Skeletal muscle cell (primary cell): ENCODE data around the gene TNFAIP2.
"Not testable (repeated sequence)": the region's sequence is repeated elsewhere in the genome, so short reads cannot be mapped to it uniquely, and the experiment has no call there.

Experiments
- DNase-seq: peaks from one replicate; pipeline ENCODE4 v3.0.0-alpha.2; 2010; ENCODE audit warnings: low read depth
- H3K4me3 ChIP-seq: 2 replicates; pipeline ENCODE4 v1.5.1; 2011; ENCODE audit warnings: low read depth, mild to moderate bottlenecking, control low read depth, low read length, moderate library complexity

Gene TNFAIP2

DNA sequence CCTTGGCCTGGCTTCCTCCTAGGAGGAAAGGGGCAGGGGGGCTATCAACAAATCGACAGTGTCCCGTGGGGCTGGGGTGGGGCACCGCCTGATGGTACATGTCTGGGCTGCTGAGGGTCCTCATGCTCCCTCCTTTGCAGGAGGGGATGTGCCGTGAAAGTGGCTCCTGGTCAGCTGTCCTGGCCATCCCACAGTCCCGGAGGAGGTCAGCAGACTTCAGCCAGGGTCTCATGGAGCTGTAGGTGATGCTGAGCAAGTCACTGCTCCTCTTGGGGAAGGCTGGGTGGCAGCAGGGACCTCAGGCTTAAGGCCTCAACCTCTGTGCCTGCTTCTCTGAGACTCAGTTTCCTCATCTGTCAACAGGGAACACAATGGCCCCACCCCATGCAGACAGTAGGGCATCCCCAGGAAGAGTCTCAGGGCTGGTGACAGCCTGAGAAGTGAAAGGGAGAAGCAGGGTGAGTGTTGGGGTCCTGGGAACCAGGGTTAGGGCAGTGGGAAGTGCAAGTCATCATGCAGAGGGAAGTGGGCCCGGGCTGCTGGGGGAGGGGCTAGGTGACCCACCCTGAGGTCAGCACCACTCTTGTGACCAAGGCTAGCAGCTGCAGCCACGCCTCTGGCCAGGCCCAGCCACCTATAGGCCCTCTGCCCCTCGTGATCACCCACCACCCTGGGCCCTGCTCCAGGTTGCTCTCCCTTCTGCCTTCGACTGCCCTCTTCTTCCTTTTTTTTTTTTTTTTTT lies 4.4 kb upstream of the TNFAIP2 start:
- H3K4me3 ChIP-seq: no peak overlapping the region
- DNase-seq: no peak

DNA sequence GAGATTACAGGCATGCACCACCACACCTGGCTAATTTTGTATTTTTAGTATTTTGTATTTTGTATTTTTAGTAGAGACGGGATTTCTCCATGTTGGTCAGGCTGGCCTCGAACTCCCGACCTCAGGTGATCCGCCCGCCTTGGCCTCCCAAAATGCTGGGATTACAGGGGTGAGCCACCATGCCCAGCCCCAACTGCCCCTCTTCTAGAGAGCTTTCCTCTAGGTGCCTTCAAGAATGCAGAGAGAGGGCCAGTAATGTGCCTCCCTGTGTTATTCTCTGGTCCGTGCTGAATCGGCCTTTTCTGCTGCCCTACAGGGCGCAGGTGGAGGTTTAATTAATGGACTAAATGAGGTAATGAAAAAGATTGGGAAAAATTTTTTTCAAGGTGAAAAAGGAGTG lies 3.7 kb upstream of the TNFAIP2 start:
- H3K4me3 ChIP-seq, DNase-seq: not testable (repeated sequence)

DNA sequence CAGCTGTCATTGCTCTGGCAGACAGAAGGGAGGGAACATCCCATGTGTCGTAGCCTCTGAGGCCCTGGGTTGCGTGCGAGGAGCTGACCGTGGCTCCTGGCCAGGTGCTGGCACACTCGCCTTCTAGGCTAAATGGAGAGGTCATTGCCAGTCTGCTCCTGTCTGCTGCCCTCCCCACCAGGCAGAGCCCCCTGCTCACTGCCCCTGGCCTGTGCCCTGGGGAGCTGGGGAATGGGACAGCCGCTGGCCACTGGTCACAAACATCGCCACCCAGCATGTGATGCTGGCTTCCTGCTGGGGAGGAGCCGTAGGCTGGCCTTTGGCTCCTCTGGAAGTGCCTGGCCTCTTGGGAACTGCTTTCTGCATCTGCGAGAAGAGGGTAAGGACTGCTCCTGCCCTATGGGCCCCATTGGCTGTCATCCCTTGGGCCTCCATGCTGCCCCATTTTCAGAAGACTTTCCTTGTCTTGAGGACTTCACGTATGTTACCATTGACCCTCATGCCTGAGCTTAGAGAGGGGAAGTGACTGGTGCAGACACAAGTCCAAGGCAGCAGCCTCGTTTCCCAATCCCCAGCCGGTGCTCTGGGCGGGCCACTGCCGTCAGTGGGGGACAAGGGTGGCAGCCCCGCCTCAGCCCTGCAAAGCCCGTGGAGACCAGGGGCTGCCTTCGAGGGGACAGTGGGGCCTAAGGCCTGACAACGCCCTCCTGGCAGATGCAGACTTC lies 2.0 kb upstream of the TNFAIP2 start:
- DNase-seq: no peak
- H3K4me3 ChIP-seq: no peak overlapping the region

DNA sequence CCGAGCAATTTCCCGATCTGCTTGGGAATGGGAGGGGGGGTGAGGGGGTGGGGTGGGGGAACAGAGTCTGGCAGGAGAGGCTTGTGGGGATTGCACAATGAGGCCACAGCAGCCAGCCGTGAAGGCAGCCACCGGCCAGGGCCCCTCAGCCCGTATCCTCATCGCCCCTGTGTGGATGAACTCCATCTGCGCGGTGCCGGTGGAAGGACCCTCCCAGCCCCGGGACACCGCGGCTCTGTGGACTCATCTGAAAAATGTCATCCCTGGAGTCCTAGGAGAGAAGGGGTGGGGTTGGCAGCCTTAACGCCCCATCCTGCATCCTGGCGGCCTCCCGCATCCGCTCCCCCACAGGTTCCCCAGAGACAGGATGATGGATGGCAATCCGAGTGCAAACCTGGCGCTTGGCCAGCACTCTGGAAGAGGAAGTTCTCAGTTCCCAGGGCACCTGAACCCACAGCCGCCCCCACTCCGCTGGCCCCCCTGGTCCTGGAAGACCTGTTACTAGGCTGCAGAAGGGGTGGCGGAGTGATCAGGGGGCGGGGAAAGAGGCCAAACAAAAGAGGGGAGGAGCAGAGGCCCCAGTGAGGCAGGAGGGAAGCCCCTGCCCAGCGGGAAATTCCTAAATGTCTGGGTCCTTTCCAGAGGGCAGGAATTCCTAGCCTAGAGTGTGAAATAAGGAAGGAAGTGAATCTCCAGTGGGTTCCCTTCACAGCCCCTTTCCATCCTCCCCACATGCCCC lies 1.2 kb upstream of the TNFAIP2 start:
- H3K4me3 ChIP-seq: no peak overlapping the region

DNA sequence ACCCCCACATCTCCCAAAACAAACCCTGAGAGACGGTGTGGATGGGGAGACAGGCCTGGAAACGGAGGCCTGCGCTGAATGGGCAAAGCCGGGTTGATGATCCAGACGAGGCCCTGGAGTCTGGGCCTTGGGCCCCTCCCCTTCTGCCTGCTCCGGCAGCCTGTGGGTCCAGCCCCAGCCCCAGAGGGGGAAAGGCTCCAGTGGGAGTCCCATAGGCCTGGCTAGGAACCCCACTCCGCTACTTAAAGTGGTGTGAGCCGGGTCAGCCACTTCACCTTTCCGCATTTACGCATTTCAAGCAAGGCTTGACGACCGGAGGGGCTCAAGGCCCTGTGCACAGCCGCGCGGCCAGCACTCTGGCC lies 695 bp upstream of the TNFAIP2 start:
- H3K4me3 ChIP-seq: no peak overlapping the region
- DNase-seq: no peak

More for the DNA sequence above, 1.2 kb upstream of the TNFAIP2 start:
- peak; percentile 75 for DNase-seq

DNA sequence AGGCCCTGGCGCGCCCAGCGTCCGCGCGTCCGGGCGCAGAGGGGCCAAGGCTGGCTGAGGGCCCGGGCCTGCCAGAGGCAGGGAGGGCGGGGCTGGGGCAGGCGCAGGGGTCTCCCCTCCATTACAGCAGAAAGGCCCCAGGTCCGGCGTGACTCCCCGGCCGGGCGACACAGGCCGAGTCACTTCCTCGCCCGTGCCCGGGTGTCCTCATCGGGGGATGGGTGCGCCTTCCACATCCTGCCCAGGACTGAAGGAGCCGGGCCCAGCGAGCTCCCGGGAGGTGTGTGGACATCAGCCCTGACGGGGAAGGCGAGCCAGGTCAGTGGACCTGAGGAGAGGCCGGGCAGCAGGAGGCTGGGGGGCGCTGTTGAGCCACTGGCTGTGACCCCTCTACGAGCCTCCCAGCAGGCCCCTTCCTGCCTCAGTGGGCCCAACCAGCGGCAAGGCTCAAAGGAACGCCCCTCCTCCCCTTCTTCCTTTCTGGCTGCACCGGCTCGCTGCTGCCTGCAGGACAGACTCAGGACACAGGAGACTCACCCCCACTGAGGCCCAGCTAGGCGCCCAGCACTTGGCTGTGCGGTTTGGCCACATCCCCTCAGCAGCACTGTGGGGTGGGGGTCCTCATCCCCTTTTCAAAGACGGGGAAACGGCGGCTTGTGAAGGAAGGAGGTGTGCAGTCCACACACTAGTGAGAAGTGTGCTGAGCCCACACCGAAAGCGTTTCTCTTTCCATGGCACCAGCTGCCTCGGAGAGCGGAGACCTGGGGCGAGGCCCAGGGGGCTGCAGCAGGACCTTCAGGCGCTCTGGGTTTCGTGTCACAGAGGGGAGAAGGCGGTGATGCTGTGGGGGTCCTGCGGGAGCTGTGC lies 606 bp downstream of the TNFAIP2 start:
- DNase-seq: no peak
- H3K4me3 ChIP-seq: peak overlapping the region; percentile 37

DNA sequence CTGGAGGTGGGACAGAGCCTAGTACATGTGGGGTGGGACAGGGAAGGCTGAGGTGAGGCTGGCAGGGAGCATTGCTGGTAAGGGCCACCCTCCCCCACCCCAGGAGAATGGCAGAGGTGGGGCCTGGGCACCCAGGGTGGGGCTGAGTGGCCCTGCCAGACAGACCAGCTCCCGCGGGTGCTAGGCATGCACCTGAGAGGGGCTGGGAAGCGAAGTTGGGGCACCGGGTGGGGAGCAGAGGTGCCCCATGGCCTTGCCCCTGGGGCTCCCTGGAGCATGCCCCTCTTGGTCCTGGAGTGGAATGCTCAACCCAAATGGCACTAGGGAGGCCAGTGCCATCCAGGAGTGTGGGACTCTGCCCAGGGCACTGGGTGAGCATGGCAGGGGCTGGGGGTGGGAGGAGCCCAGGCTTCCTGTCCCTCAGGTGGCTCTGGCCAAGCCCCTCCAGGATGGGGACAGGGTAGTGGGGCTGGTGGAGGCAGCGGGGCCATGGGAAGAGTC lies 1.3 kb downstream of the TNFAIP2 start:
- H3K4me3 ChIP-seq: no peak overlapping the region
- no peak for DNase-seq

DNA sequence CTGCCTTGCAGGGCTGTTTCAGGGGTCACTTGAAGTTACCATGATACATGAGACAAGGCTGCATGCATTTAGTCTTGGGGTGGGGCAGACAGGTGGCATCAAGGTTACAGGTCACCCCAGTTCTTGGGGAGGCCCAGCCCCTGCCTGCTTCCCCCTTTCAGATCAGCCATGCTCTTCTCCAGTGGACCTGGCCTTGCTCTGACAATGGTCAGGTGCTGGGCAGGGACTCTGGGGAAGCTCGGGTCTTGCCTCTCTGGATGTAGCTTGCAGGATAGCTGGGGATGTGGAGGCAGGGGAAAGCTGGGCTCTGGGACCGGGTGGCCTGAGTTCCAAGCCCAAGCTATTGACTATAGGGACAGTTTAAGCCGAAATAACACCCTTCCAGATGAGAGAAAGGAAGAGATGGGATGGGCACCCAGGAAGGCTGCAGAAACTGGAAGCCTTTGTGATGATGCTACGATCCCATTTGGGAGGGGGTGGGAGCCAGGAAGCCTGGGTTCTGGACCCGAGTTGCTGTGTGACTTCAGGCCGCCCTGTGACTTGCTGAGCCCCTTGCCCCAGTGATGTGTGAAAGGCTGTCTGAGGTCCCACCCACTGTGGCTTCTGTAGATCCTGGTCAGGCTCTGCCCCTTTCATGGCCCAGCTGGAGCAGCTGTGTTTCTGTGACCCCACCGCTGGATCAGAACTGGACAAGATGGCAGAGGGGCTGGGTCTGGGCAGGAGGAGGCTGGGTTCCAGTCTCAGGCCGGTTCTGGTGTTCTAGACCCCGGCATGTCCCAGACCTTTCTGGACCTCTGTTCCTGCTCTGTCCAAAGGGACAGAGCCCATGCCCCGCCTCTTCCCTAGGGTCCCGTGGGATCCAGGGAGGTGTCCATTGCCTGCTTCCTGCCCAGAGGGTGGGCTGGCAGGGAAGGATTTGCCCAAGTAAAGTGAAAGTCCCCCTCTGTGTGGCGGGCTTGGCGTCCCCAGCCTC lies 2.1 kb downstream of the TNFAIP2 start:
- H3K4me3 ChIP-seq: no peak overlapping the region
- DNase-seq: no peak

DNA sequence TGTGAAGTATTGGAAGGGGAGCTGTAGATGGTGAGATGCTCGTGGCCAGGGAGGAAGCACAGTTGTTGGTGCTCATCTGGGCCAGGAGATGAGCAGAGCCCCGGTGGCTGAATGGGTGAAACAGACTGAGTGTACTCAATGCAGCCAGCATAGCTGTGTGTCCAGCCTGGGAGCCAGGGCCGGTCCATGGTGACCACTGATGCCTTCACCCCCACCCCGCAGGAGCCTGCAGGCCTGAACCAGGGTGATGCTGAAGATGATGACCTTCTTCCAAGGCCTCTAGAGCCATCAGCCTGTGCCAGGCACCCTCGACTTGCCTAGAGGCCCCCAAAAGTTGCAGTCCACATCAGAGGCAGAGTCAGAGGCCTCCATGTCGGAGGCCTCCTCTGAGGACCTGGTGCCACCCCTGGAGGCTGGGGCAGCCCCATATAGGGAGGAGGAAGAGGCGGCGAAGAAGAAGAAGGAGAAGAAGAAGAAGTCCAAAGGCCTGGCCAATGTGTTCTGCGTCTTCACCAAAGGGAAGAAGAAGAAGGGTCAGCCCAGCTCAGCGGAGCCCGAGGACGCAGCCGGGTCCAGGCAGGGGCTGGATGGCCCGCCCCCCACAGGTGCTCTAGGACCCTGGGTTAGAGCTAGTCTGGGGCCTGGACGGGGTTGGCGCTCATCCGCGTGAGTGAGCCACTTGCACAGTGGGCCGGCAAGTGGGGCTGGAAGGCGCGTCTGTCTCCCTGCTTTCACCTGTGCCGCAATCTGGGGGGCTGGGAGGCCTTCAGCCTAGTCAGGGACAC lies 3.0 kb downstream of the TNFAIP2 start:
- peak overlapping the region; percentile 25 for H3K4me3 ChIP-seq
- no peak for DNase-seq

DNA sequence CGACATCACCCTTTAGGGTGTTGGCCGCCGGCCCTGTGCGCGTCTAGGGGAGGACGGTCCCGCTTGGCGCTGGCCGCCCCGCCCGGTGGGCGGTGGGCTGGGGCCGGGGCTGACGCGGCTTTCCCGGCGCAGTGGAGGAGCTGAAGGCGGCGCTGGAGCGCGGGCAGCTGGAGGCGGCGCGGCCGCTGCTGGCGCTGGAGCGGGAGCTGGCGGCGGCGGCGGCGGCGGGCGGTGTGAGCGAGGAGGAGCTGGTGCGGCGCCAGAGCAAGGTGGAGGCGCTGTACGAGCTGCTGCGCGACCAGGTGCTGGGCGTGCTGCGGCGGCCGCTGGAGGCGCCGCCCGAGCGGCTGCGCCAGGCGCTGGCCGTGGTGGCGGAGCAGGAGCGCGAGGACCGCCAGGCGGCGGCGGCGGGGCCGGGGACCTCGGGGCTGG lies 3.6 kb downstream of the TNFAIP2 start:
- no peak for DNase-seq
- peak overlapping the region; percentile 25 for H3K4me3 ChIP-seq

DNA sequence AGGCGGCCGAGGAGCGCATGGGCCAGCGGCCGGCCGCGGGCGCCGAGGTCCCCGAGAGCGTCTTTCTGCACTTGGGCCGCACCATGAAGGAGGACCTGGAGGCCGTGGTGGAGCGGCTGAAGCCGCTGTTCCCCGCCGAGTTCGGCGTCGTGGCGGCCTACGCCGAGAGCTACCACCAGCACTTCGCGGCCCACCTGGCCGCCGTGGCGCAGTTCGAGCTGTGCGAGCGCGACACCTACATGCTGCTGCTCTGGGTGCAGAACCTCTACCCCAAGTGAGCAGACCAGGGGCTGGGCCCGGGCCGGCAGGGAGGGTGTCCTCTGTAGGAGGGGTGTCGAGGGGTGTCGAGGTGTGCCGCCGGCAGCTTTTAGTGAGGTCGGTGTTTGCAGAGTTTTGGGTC lies 4.1 kb downstream of the TNFAIP2 start:
- no peak overlapping the region for H3K4me3 ChIP-seq
- no peak for DNase-seq

DNA sequence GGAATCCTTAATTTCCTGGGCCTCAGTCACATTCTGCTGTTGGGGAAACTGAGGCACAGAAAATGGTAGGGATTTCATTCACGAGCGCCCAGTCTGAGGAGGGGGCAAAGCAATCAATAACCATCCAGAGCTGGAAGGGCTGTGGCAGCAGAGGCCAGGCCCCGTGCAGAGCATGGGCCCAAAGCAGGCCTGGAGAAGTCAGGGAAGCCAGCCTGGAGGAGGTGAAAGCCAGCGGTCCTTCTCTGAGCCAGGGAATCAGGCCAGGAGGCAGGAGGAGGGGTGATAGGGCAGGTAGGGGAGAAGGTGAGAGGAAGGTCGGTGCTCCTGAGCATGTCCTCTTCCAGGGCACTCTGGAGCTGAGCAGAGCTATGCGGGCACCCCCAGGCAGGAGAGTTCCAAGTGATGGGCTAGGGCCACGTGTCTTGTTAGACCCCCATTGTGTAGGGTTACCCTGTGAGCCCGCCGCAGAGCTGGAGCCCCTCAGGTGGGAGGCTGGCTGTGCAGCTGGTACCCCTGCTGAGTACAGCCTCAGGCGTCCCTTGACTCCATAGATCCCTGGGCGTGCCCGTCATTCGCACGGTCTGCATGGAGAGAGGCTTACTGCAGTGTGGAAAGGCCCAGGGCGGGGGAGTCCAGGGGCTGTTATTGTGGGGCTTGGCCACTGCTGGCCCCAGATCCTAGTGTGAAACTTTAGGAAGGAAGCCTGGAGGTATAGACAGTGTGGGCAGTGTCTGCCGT lies 4.8 kb downstream of the TNFAIP2 start:
- no peak overlapping the region for H3K4me3 ChIP-seq
- no peak for DNase-seq

DNA sequence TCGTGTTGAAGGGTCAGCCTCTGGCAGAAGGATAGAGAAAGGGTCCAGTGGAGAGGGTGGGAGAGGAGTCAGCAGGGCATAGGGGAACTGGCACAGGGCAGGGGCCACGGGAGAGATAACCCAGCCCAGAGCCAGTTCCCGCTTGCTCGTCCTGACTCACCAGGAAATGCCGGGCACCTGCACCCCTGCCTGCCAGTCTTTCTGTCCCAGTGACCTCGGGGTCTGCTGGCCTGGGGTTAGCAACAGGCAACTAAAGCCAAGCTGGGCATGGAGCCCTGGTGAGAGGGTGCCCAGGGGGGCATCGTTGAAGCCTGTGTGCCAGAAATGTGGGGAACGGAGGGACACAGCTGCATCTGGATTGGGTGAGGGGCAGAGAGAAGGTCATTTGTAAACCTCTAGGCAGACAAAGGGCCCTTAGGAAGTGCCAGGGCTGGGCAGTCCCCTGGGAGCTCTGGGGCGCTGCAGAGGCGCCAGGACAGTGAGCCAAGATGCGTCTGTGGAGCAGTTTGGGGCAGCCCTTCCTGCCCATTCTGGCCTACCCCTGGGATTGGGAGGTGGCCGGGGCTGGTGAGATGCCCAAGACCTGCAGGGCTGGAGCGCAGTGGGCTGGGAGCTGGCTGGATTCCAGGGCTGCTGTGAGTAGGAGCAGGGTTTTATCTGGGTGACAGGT lies 5.5 kb downstream of the TNFAIP2 start:
- H3K4me3 ChIP-seq: no peak overlapping the region
- no peak for DNase-seq

DNA sequence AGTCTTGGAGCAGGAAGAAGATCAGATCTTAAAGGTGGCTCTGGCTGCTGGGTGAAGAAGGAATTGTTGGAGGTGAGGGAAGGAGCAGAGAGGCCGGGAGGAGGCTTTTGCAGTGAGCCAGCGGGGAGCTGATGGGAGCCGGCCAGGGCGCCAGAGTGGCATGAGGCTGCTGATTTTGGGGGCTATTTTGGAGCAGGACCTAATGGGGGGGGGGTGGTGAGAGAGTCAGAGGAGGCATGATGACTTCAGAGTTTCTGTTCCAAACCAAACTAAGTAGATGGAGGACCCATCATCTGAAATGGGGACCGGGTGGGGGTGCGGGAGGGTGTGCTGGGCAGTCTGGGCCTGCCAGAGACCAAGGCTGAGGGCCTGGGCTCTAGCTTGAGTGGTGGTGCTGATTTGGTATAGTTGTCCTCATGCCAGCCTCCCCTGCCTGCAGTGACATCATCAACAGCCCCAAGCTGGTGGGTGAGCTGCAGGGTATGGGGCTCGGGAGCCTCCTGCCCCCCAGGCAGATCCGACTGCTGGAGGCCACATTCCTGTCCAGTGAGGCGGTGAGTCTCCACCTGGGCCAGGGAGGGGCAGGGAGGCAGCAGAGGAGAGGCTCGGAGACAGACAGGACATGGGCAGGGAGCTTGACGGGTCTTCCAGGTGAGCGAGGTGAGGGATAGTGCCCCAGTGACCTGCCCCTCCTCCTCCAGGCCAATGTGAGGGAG lies 6.2 kb downstream of the TNFAIP2 start:
- H3K4me3 ChIP-seq: no peak overlapping the region
- DNase-seq: no peak

DNA sequence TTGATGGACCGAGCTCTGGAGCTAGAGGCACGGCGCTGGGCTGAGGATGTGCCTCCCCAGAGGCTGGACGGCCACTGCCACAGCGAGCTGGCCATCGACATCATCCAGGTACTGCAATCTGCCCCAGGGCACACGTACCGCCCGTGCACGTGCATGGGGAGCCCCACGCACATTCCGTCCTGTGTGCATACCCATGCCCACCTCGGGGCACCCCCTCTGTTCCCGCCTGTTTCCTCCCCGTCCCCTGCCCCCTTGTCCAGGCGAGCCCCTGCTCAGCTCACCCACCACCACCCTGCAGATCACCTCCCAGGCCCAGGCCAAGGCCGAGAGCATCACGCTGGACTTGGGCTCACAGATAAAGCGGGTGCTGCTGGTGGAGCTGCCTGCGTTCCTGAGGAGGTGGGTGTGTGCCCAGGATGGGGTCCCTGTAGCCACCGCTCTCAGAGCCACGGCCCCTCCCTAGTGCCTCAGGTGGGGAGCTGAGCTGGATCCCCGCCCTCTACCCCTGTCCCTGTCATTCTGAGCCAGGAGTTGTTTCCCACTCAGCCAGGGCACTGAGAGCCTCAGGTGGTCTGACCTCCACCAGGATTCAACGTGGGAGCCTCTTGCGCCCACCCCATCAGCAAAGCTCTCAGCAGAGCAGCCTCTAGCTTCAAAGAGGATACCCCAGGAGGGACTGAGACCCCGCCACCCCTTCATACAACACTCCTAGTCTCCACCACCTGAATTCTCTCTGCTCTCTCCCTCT lies 6.9 kb downstream of the TNFAIP2 start:
- H3K4me3 ChIP-seq: no peak overlapping the region
- DNase-seq: no peak
